ENCODE results near the gene HIP1R. TPM values are rescaled to one million over a fixed set of nuclear protein-coding genes. Genes with fewer than 3 reads are reported as not detected.

HIP1R gene
- total RNA-seq, 1 donor from 2014 or later = 31.3 TPM

DNA sequence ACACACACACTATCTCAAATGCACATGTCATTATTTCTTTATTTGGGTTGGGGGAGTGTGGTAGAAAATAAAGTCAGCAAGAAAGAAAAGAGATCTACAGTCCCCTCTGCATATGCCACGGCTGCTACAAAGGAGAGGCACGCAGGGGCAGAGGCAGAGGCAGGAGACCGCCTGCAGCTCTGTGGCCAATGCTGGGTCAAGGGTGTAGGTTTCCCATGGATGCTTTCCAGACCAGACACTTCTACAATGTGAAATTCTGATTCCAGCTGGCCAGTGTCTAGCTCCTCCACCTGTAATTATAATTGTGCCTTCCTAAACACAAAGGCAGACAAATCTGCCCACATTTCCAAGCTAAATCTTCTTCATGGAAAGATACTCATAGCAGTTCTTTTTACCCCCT is 41.5 kb downstream of the HIP1R start:
- peak overlapping the region; percentile 31 for H3K27ac Mint-ChIP-seq (ENCODE audit: unreplicated experiment)
- H3K36me3 Mint-ChIP-seq (ENCODE audit: unreplicated experiment) = no peaks in the 10 kb centered on the region
- no peak overlapping the region for H3K4me3 Mint-ChIP-seq (ENCODE audit: unreplicated experiment)
- H3K4me1 Mint-ChIP-seq (ENCODE audit: unreplicated experiment) = peaks cover 68% of the 10 kb centered on the region
- no peaks in the 10 kb centered on the region for H3K27me3 Mint-ChIP-seq (ENCODE audit: unreplicated experiment)
- no peak for DNase-seq (ENCODE audit: extremely low spot score, unreplicated experiment)
- TF ChIP-seq, protein P1, sequence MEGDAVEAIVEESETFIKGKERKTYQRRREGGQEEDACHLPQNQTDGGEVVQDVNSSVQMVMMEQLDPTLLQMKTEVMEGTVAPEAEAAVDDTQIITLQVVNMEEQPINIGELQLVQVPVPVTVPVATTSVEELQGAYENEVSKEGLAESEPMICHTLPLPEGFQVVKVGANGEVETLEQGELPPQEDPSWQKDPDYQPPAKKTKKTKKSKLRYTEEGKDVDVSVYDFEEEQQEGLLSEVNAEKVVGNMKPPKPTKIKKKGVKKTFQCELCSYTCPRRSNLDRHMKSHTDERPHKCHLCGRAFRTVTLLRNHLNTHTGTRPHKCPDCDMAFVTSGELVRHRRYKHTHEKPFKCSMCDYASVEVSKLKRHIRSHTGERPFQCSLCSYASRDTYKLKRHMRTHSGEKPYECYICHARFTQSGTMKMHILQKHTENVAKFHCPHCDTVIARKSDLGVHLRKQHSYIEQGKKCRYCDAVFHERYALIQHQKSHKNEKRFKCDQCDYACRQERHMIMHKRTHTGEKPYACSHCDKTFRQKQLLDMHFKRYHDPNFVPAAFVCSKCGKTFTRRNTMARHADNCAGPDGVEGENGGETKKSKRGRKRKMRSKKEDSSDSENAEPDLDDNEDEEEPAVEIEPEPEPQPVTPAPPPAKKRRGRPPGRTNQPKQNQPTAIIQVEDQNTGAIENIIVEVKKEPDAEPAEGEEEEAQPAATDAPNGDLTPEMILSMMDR (IDR thresholded peaks at IDR 0.05) = no peak
- no peaks in the 10 kb centered on the region for H3K9me3 Mint-ChIP-seq (ENCODE audit: unreplicated experiment)

DNA sequence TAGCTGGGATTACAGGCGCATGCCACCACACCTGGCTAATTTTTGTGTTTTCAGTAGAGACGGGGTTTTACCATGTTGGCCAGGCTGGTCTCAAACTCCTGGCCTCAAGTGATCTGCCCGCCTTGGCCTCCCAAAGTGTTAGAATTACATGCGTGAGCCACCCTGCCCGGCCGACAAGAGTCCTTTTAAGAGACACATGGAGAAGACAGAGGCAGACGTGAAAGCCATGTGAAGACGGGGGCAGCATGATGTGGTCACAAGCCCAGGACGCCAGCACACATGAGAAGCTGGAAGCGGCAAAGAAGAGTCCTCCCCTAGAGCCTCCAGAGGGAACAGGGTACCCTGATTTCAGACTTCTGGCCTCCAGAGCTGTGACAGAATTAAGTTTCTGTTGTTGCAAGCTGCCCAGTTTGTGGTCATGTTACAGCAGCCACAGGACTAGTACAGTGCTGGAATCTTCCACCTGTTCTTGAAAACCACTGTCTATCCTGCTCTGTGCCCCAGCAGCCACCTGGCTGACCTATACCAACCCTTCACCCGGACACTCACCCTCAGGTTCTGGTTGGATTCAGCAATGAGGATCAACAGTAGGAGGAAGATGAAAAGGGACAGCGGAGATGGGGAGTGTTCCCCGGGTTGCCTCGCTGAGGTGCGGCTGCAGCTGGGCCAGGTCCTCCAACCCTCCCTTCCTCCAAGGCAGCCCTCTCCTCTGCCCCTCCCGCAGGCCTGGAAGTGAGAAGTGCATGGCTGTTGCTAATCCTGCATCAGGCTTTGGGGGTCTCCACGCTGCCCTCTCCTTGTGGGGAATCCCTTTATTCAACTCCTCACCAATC is 43.7 kb downstream of the HIP1R start:
- peaks cover 57% of the 10 kb centered on the region for H3K4me1 Mint-ChIP-seq (ENCODE audit: unreplicated experiment)
- H3K27me3 Mint-ChIP-seq (ENCODE audit: unreplicated experiment) = no peaks in the 10 kb centered on the region
- DNase-seq (ENCODE audit: extremely low spot score, unreplicated experiment) = no peak
- H3K27ac Mint-ChIP-seq (ENCODE audit: unreplicated experiment) = no peak overlapping the region
- H3K9me3 Mint-ChIP-seq (ENCODE audit: unreplicated experiment) = no peaks in the 10 kb centered on the region
- TF ChIP-seq, protein P1 (IDR thresholded peaks at IDR 0.05) = no peak
- no peak overlapping the region for H3K4me3 Mint-ChIP-seq (ENCODE audit: unreplicated experiment)
- peaks cover 3% of the 10 kb centered on the region for H3K36me3 Mint-ChIP-seq (ENCODE audit: unreplicated experiment)

DNA sequence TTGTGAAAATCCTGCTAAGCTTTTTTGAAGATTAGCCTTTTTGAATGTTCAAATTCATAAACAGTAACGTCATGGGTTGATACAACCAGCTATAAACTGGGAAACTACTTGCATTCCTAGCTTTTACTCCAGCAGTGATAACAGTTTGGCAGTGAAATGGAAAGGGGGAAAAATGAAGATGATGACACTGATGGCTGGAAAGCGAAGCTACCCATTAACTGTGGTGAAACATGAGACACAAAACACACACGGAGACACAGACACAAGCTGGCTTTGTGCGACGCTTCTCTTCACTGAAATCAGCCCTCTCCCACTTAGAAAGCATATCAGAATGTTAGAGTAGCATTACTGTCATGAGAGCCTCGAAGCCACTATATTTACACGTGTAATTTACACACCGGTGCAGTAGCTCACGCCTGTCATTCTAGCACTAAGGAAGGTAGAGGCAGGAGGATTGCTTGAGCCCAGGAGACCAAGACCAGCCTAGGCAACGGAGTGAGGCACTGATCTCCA is 45.0 kb downstream of the HIP1R start:
- no peaks in the 10 kb centered on the region for H3K27me3 Mint-ChIP-seq (ENCODE audit: unreplicated experiment)
- peak overlapping the region; percentile 43 for H3K27ac Mint-ChIP-seq (ENCODE audit: unreplicated experiment)
- no peak overlapping the region for H3K4me3 Mint-ChIP-seq (ENCODE audit: unreplicated experiment)
- H3K9me3 Mint-ChIP-seq (ENCODE audit: unreplicated experiment) = no peaks in the 10 kb centered on the region
- H3K36me3 Mint-ChIP-seq (ENCODE audit: unreplicated experiment) = peaks cover 3% of the 10 kb centered on the region
- no peak for DNase-seq (ENCODE audit: extremely low spot score, unreplicated experiment)
- TF ChIP-seq, protein P1 (IDR thresholded peaks at IDR 0.05) = no peak
- H3K4me1 Mint-ChIP-seq (ENCODE audit: unreplicated experiment) = peaks cover 61% of the 10 kb centered on the region

DNA sequence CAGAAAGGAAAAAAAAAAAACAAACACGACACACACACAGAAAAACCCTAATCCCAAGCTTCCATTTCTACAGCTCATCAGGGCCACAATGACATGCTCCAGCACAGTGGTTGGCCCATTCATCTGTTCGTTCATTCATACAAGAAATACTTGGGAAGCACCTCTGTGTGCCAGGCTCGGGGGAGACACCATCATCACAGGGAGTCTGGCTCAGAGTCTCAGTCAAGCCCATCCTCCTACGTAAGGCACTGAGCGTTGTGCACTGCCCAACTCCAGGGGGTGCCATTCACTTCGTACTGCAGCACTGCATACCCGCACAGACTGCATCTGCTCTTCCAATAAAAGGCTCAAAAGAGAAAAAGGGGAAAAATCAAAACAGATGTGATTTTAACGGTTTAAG is 45.4 kb downstream of the HIP1R start:
- Mint-ChIP-seq H3K9me3 (ENCODE audit: unreplicated experiment) (no peaks in the 10 kb centered on the region), H3K27ac (ENCODE audit: unreplicated experiment) (peak overlapping the region; percentile 32), H3K4me1 (ENCODE audit: unreplicated experiment) (peaks cover 57% of the 10 kb centered on the region), H3K36me3 (ENCODE audit: unreplicated experiment) (peaks cover 3% of the 10 kb centered on the region), H3K27me3 (ENCODE audit: unreplicated experiment) (no peaks in the 10 kb centered on the region), H3K4me3 (ENCODE audit: unreplicated experiment) (no peak overlapping the region)
- DNase-seq (ENCODE audit: extremely low spot score, unreplicated experiment) = no peak
- TF ChIP-seq, protein P1 (IDR thresholded peaks at IDR 0.05) = peak; percentile 53

DNA sequence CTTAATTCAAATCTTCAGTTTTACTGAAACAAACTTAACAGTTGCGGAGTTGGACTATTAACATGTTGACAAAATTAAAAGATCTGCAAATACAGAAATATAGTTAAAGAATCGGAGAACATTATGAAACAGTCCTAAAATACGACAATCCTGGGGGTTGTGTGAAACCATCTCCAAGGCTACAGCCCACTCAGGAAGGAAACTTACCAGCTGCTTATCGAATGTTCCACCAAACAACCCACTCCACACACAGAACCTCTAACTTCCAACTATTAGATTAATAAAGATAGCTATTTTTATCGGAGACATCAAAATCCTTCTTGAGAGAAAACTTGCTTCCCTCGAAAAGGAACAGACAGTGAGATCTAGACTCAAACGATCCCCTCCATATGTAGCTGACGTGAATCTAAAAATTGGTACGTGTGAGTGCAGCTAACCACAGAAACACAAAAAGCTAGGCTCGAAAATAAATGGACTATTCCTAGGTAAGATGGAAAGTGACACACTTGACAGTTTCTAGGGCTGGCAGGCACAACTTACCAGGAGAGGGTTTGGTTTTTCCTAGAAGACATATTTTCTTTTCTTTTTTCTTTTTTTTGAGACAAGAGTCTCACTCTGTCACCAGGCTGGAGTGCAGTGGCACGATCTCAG is 47.8 kb downstream of the HIP1R start:
- TF ChIP-seq, protein P1 (IDR thresholded peaks at IDR 0.05) = no peak
- DNase-seq (ENCODE audit: extremely low spot score, unreplicated experiment) = no peak
- H3K9me3 Mint-ChIP-seq (ENCODE audit: unreplicated experiment) = no peaks in the 10 kb centered on the region
- H3K27me3 Mint-ChIP-seq (ENCODE audit: unreplicated experiment) = no peaks in the 10 kb centered on the region
- H3K4me3 Mint-ChIP-seq (ENCODE audit: unreplicated experiment) = no peak overlapping the region
- no peak overlapping the region for H3K27ac Mint-ChIP-seq (ENCODE audit: unreplicated experiment)
- peaks cover 57% of the 10 kb centered on the region for H3K4me1 Mint-ChIP-seq (ENCODE audit: unreplicated experiment)
- peaks cover 3% of the 10 kb centered on the region for H3K36me3 Mint-ChIP-seq (ENCODE audit: unreplicated experiment)
